Measurements from ENCODE around the gene IL4I1. TPM values are rescaled to one million over a fixed set of nuclear protein-coding genes. Genes with fewer than 3 reads are reported as not detected.
A peak's percentile ranks its signal among the peaks of the same experiment; 100 is the strongest.

The IL4I1 gene
- total and polyA plus RNA-seq, 3 experiments from 2014 or later: 13.1 to 39.1 (median 35.6) TPM

DNA sequence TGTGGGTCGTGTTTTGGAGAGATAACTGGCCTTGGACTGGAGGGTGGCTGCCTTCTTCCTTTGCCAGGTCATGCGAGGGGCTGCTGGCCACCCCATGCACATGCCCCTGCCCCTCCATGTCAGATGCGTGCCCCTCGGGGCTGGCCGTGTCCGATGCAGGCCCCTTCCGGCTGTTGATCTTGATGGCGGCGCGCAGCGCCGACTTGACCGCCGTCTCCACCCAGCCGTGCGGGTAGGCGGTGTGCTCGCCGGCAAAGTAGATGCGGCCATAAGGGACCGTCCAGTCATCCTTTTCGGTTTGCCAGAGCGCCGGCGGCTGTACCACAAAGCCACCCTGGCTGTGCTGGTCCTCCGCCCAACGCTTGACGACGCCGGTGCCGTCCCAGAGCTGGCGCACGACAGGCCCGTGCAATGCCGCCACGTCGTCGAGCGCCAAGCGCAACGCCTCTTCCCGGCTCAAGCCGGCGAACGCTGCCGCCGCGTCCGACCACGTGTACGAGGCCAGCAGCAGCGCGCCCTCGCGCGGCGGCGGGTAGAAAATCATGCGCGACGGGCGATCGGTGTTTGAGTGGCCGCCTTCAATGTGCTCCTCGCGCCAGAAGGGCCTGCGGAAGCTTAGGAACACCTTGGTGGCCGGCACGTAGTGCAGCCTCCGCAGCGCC lies 6.9 kb downstream of the IL4I1 start:
- Histone ChIP-seq H3K27me3 (ENCODE audit: insufficient read depth, low read length, poor library complexity, severe bottlenecking) (no peaks in the 10 kb centered on the region), H3K9me3 (ENCODE audit: low read length) (no peaks in the 10 kb centered on the region), H3K27ac (ENCODE audit: low read depth, low read length) (peak overlapping the region; percentile 38), H3K4me3 (ENCODE audit: low read length) (peak overlapping the region; percentile 59), H3K36me3 (ENCODE audit: insufficient read depth, low read length) (no peaks in the 10 kb centered on the region), H3K4me1 (ENCODE audit: insufficient read depth, low read length) (peaks cover 5% of the 10 kb centered on the region)
- POLR2A ChIA-PET: interaction anchor here (1.1 kb wide), 2 partner anchors 13 to 39 kb away, joined by 3 to 7 read pairs; partner anchors contain the start of genes AKT1S1, ATF5, NUP62 and TBC1D17
- Mint-ChIP-seq H3K4me1 (peaks cover 7 to 19% (median 13%) of the 10 kb centered on the region in 3 donors), H3K4me3 (peak overlapping the region; percentile 65 to 85 (median 83)), H3K27ac (peak overlapping the region; percentile 68 to 91 (median 85)), H3K27me3 (peaks cover 0 to 2% of the 10 kb centered on the region in 2 donors), H3K36me3 (peaks cover 0 to 16% (median 0%) of the 10 kb centered on the region in 3 donors), H3K9me3 (no peaks in the 10 kb centered on the region)
- CTCF ChIA-PET: interaction anchor here (0.7 to 1.3 kb wide), 8 partner anchors 9 to 77 kb away, joined by 3 to 6 read pairs (median 3); partner anchors contain the start of genes AKT1S1, ATF5, FUZ and PTOV1
- DNase-seq: peak; percentile 56 to 76 (median 70)

DNA sequence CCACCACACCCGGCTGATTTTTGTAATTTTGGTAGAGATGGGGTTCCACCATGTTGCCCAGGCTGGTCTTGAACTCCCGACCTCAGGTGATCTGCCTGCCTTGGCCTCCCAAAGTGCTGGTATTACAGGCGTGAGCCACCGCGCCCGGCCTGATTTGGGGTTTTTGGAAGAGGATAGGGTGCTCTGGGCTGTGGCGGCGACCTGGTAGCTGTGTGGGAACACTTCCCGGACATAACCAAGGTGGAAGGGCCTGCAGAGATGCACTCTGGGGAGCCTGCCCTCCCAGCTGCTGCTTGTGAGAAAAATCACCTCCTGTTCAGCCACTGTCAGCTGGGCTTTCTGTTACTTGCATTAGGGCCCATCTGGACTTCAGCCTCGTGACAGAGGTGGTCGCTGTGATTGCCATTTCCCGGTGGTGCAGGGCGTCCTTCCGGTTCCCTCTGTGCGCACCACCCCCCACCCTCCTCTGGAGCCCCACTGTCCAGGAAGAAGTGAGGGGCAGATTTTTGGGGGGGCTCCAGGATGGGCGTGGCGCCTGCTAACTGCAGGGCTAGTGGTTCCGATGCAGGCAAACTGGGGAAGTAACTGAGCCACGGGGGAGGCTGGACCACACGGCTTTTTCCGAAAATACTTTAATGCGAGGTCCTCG lies 7.5 kb downstream of the IL4I1 start:
- Histone ChIP-seq H3K4me1 (ENCODE audit: insufficient read depth, low read length) (peaks cover 5% of the 10 kb centered on the region), H3K27ac (ENCODE audit: low read depth, low read length) (peak overlapping the region; percentile 38), H3K27me3 (ENCODE audit: insufficient read depth, low read length, poor library complexity, severe bottlenecking) (no peaks in the 10 kb centered on the region), H3K9me3 (ENCODE audit: low read length) (no peaks in the 10 kb centered on the region), H3K36me3 (ENCODE audit: insufficient read depth, low read length) (no peaks in the 10 kb centered on the region), H3K4me3 (ENCODE audit: low read length) (no peak overlapping the region)
- ChIA-PET CTCF (interaction anchor here (0.6 to 1.0 kb wide), 2 partner anchors 13 to 39 kb away, joined by 3 to 4 read pairs; partner anchors contain the start of gene ATF5), POLR2A (interaction anchor here (1.1 kb wide), 1 partner anchor 12 kb away, joined by 3 read pairs; the partner anchor contains the start of genes AKT1S1 and TBC1D17)
- no peak for DNase-seq
- H3K4me3 Mint-ChIP-seq: peak overlapping the region in 5 of 7 donors; percentile 8 to 47 (median 35)
- H3K4me1 Mint-ChIP-seq: peaks cover 7 to 19% (median 13%) of the 10 kb centered on the region in 3 donors
- peaks cover 0 to 2% of the 10 kb centered on the region in 2 donors for H3K27me3 Mint-ChIP-seq
- no peaks in the 10 kb centered on the region for H3K9me3 Mint-ChIP-seq
- peak overlapping the region in 2 of 8 donors; percentile 27 to 32 for H3K27ac Mint-ChIP-seq
- peaks cover 0 to 22% (median 2%) of the 10 kb centered on the region in 3 donors for H3K36me3 Mint-ChIP-seq

DNA sequence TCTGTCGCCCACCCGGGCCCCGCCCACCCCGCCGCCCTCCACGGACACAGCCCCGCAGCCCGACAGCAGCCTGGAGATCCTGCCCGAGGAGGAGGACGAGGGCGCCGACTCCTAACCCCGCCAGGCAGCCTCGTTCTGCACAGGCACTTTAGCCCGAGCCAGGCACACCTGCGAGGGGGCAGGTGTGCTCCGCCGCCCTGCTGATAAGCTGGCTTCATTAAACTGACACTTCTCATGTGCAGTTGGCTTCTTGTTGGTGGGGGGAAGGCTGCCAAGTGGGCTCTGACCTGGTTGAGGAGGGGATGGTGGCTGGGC lies 8.2 kb downstream of the IL4I1 start:
- Histone ChIP-seq H3K9me3 (ENCODE audit: low read length) (no peaks in the 10 kb centered on the region), H3K36me3 (ENCODE audit: insufficient read depth, low read length) (peaks cover 5% of the 10 kb centered on the region), H3K27ac (ENCODE audit: low read depth, low read length) (no peak overlapping the region), H3K27me3 (ENCODE audit: insufficient read depth, low read length, poor library complexity, severe bottlenecking) (no peaks in the 10 kb centered on the region), H3K4me3 (ENCODE audit: low read length) (no peak overlapping the region), H3K4me1 (ENCODE audit: insufficient read depth, low read length) (peaks cover 5% of the 10 kb centered on the region)
- peak overlapping the region in 2 of 7 donors; percentile 37 to 86 for H3K4me3 Mint-ChIP-seq
- H3K27ac Mint-ChIP-seq: no peak overlapping the region
- H3K9me3 Mint-ChIP-seq: no peaks in the 10 kb centered on the region
- POLR2A ChIA-PET: no interaction called here
- CTCF ChIA-PET: no interaction called here
- no peak for DNase-seq
- H3K4me1 Mint-ChIP-seq: peaks cover 7 to 19% (median 13%) of the 10 kb centered on the region in 3 donors
- peaks cover under 1 to 28% (median 2%) of the 10 kb centered on the region in 3 donors for H3K36me3 Mint-ChIP-seq
- H3K27me3 Mint-ChIP-seq: peaks cover 0 to 2% of the 10 kb centered on the region in 2 donors

DNA sequence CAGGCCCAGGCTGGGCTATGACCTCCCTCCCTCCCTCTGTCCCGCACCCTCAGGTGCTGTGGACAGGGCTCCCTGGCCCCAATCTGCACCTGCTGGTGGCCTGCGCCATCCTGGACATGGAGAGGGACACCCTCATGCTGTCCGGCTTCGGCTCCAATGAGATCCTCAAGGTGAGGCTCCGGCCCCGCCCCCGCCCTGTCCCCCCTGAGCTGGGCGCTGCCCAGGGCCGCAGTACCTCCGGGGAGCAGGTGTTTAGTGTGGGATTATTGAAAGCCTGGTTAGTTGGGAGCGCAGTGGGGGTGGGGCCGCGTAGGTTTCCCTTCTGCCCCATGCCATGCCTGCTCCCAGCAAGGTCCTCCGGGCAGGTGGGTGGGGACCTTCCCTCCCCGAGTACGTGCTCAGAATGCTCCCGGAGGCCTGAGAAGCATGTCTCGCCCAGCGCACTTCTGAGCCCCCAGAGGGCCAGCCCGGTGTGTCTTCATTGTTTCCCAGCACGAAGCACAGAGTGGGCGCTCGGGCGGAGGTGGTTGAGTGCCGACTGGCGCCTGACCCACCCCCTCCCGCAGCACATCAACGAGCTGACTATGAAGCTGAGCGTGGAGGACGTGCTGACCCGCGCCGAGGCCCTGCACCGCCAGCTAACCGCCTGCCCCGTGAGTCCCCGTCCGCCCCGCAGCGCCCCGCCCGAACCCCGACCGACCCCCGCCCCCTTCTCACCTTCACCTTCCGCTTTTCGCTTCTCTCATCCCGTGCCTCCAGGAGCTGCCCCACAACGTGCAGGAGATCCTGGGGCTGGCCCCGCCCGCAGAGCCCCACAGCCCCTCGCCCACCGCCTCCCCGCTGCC lies 8.8 kb downstream of the IL4I1 start:
- Mint-ChIP-seq H3K36me3 (peaks cover 4 to 34% (median 5%) of the 10 kb centered on the region in 3 donors), H3K27me3 (peaks cover 0 to 2% of the 10 kb centered on the region in 2 donors), H3K9me3 (no peaks in the 10 kb centered on the region), H3K4me1 (peaks cover 7 to 19% (median 10%) of the 10 kb centered on the region in 3 donors), H3K27ac (no peak overlapping the region), H3K4me3 (no peak overlapping the region)
- peaks cover 5% of the 10 kb centered on the region for H3K4me1 ChIP-seq (ENCODE audit: insufficient read depth, low read length)
- H3K27me3 ChIP-seq (ENCODE audit: insufficient read depth, low read length, poor library complexity, severe bottlenecking): no peaks in the 10 kb centered on the region
- ChIA-PET CTCF (no interaction called here), POLR2A (no interaction called here)
- no peak overlapping the region for H3K4me3 ChIP-seq (ENCODE audit: low read length)
- no peak overlapping the region for H3K27ac ChIP-seq (ENCODE audit: low read depth, low read length)
- no peak for DNase-seq
- H3K36me3 ChIP-seq (ENCODE audit: insufficient read depth, low read length): peaks cover 11% of the 10 kb centered on the region
- H3K9me3 ChIP-seq (ENCODE audit: low read length): no peaks in the 10 kb centered on the region

DNA sequence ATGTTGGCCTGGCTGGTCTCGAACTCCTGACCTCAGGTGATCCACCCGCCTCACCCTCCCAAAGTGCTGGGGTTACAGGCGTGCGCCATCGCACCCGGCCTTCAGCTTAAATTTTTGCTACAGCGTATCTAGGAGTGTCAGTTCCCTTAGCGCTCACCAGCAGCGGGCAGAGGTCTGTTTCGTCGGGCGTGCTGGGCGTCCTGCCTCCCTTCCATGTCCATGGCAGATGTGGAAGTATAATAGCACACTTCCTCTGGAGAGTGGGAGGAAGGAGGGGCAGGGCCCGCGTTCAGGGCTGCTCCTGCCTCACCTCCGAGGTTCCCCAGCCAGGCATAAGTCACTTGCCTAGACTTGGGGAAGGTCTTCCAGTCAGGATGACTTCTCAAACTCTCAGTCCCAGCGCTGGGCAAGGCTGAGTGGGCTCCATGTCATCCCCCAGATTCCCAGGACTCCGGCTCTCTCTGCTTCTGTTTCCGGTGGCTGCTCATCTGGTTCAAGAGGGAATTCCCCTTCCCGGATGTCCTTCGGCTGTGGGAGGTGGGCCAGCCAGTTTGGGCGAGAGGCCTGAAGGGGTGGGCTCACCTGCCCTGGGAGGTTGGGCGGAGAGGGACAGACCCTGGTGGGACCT lies 9.5 kb downstream of the IL4I1 start:
- Mint-ChIP-seq H3K9me3 (no peaks in the 10 kb centered on the region), H3K27me3 (peaks cover 0 to 2% of the 10 kb centered on the region in 2 donors), H3K27ac (no peak overlapping the region), H3K4me3 (no peak overlapping the region), H3K36me3 (peaks cover 4 to 41% (median 5%) of the 10 kb centered on the region in 3 donors), H3K4me1 (peaks cover 4 to 14% (median 7%) of the 10 kb centered on the region in 3 donors)
- H3K36me3 ChIP-seq (ENCODE audit: insufficient read depth, low read length): peaks cover 16% of the 10 kb centered on the region
- ChIA-PET POLR2A (no interaction called here), CTCF (no interaction called here)
- H3K9me3 ChIP-seq (ENCODE audit: low read length): no peaks in the 10 kb centered on the region
- no peak for DNase-seq
- H3K27ac ChIP-seq (ENCODE audit: low read depth, low read length): no peak overlapping the region
- peaks cover 5% of the 10 kb centered on the region for H3K4me1 ChIP-seq (ENCODE audit: insufficient read depth, low read length)
- H3K27me3 ChIP-seq (ENCODE audit: insufficient read depth, low read length, poor library complexity, severe bottlenecking): no peaks in the 10 kb centered on the region
- no peak overlapping the region for H3K4me3 ChIP-seq (ENCODE audit: low read length)

DNA sequence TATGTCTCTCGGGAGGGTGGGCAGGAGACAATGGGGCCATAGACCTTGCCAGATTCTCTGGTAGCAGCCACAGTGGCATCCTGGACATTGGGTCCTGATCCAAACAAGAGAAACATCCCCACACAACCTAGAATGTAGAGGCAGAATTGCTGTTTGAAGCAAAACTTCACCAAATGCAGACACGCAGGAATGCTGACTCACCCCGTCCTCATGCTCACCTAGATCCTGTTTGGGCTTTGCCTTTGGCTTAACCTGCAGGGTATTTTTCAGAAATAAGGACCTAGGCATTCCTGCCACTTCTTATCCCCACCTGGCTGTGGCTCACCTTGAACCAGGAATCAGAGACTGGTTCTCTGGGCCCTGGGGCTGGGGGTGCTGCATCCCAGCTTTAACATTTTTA lies 11.9 kb downstream of the IL4I1 start:
- no peaks in the 10 kb centered on the region for H3K9me3 Mint-ChIP-seq
- peaks cover 38% of the 10 kb centered on the region for H3K36me3 ChIP-seq (ENCODE audit: insufficient read depth, low read length)
- H3K4me3 ChIP-seq (ENCODE audit: low read length): no peak overlapping the region
- H3K27me3 ChIP-seq (ENCODE audit: insufficient read depth, low read length, poor library complexity, severe bottlenecking): no peaks in the 10 kb centered on the region
- no peak overlapping the region for H3K27ac ChIP-seq (ENCODE audit: low read depth, low read length)
- no peaks in the 10 kb centered on the region for H3K4me1 Mint-ChIP-seq
- H3K4me3 Mint-ChIP-seq: no peak overlapping the region
- CTCF ChIA-PET: interaction anchor here (1.1 kb wide), 1 partner anchor 27 kb away, joined by 3 read pairs; no protein-coding TSS in a partner anchor
- H3K27me3 Mint-ChIP-seq: no peaks in the 10 kb centered on the region
- H3K36me3 Mint-ChIP-seq: peaks cover 5 to 65% (median 5%) of the 10 kb centered on the region in 3 donors
- H3K4me1 ChIP-seq (ENCODE audit: insufficient read depth, low read length): peaks cover 3% of the 10 kb centered on the region
- peak overlapping the region in 1 of 8 donors; percentile 33 for H3K27ac Mint-ChIP-seq
- no peak for DNase-seq
- H3K9me3 ChIP-seq (ENCODE audit: low read length): no peaks in the 10 kb centered on the region
- POLR2A ChIA-PET: no interaction called here

DNA sequence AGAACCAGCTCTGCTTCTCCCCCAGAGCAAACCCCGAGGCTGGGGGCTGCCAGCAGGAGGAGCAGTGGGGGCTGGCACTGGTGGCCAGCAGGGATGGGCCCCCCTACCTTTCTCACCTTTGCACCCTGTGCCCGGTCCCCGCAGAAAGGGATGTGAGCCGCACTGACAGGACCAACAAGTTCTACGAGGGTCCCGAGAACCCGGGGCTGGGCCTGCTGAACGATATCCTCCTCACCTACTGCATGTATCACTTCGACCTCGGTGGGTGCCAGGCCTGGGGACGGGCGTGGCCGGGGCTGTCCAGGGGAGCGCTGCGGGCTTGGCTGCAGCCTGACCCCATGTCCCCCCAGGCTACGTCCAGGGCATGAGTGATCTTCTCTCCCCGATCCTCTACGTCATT lies 12.6 kb downstream of the IL4I1 start:
- no peaks in the 10 kb centered on the region for H3K4me1 ChIP-seq (ENCODE audit: insufficient read depth, low read length)
- no peak overlapping the region for H3K27ac ChIP-seq (ENCODE audit: low read depth, low read length)
- Mint-ChIP-seq H3K27ac (peak overlapping the region in 1 of 8 donors; percentile 33), H3K36me3 (peaks cover 5 to 70% (median 5%) of the 10 kb centered on the region in 3 donors), H3K27me3 (no peaks in the 10 kb centered on the region), H3K9me3 (no peaks in the 10 kb centered on the region), H3K4me3 (no peak overlapping the region), H3K4me1 (peaks cover 1 to 4% (median 1%) of the 10 kb centered on the region in 3 donors)
- no peaks in the 10 kb centered on the region for H3K9me3 ChIP-seq (ENCODE audit: low read length)
- peaks cover 38% of the 10 kb centered on the region for H3K36me3 ChIP-seq (ENCODE audit: insufficient read depth, low read length)
- no peaks in the 10 kb centered on the region for H3K27me3 ChIP-seq (ENCODE audit: insufficient read depth, low read length, poor library complexity, severe bottlenecking)
- H3K4me3 ChIP-seq (ENCODE audit: low read length): no peak overlapping the region
- no peak for DNase-seq
- CTCF ChIA-PET: interaction anchor here (1.1 kb wide), 1 partner anchor 28 kb away, joined by 3 read pairs; no protein-coding TSS in a partner anchor
- POLR2A ChIA-PET: interaction anchor here (0.6 kb wide), 1 partner anchor 130 kb away, joined by 3 read pairs; no protein-coding TSS in a partner anchor
